SK-N-SH (cell line): Measurements from ENCODE around the gene APP. TPM values are rescaled to one million over a fixed set of nuclear protein-coding genes. Genes with fewer than 3 reads are reported as not detected.

Source experiments
- CTCF ChIA-PET: fragments of 300-600, 350-600 bp; formaldehyde crosslinking; extraction: SDS; loops from one replicate; lab custom pipeline; 2021; lab: Yijun Ruan, JAX
- POLR2A ChIA-PET: fragments of 350-600 bp; sonication (Branson Sonifier 250); formaldehyde crosslinking; extraction: SDS; loops from one replicate; lab custom pipeline; 2020; ENCODE audit warnings: antibody characterized with exemption, inconsistent platforms; lab: Yijun Ruan, JAX
- DNase-seq: peaks from one replicate; pipeline ENCODE4 v3.0.0; 2012
- H2AFZ ChIP-seq: fragments of 200-600 bp; sonication (generic); 2 replicates; pipeline ENCODE4 v1.8.1; 2016; ENCODE audit warnings: antibody characterized with exemption, mild to moderate bottlenecking, low read depth
- H3F3A ChIP-seq: fragments of 200-600 bp; sonication (generic); replicated peaks from 2 replicates; pipeline ENCODE3; 2016; ENCODE audit warnings: antibody characterized with exemption, mild to moderate bottlenecking; ENCODE audit not compliant: insufficient read depth
- H3K27ac ChIP-seq, 2 experiments: fragments of 200-500 bp in 1 of 2; fragments of 200-600 bp in 1 of 2; sonication (Bioruptor generic) in 1 of 2; sonication (generic), shearing (Covaris generic) in 1 of 2; 2 replicates each; pipeline versions ENCODE4 v1.5.1 to v1.6.1; 2014 to 2016; ENCODE audit warnings: low read depth in 2 of 2, inconsistent platforms in 1 of 2, low read length in 1 of 2, mild to moderate bottlenecking in 1 of 2, mixed read lengths in 1 of 2
- H3K27me3 ChIP-seq: fragments of 200-600 bp; sonication (generic), shearing (Covaris generic); 2 replicates; pipeline ENCODE4 v1.6.1; 2016; ENCODE audit warnings: mixed run types; ENCODE audit not compliant: insufficient read depth
- H3K36me3 ChIP-seq, 2 experiments: fragments of 200-500 bp in 1 of 2; fragments of 200-600 bp in 1 of 2; sonication (Bioruptor generic) in 1 of 2; sonication (generic) in 1 of 2; replicated peaks in 1 of 2; 2 replicates each; pipeline versions ENCODE3 to v1.5.1; 2014 to 2016; ENCODE audit warnings: low read length in 1 of 2, mild to moderate bottlenecking in 1 of 2; ENCODE audit not compliant: insufficient read depth in 2 of 2, control insufficient read depth in 1 of 2
- H3K4me1 ChIP-seq, 2 experiments: fragments of 200-500 bp in 1 of 2; fragments of 200-600 bp in 1 of 2; sonication (Bioruptor generic) in 1 of 2; sonication (generic), shearing (Covaris generic) in 1 of 2; 2 replicates each; pipeline versions ENCODE4 v1.5.1 to v1.6.1; 2014 to 2016; ENCODE audit warnings: low read depth in 1 of 2, low read length in 1 of 2, mixed run types in 1 of 2; ENCODE audit not compliant: insufficient read depth in 2 of 2, control insufficient read depth in 1 of 2
- H3K4me2 ChIP-seq: fragments of 200-600 bp; sonication (generic), shearing (Covaris generic); 2 replicates; pipeline ENCODE4 v1.6.1; 2017; ENCODE audit warnings: mixed run types
- H3K4me3 ChIP-seq, 2 experiments: fragments of 200-500 bp in 1 of 2; fragments of 200-600 bp in 1 of 2; sonication (Bioruptor generic) in 1 of 2; sonication (generic), shearing (Covaris generic) in 1 of 2; 2 replicates each; pipeline versions ENCODE4 v1.5.1 to v1.8.1; 2014 to 2016; ENCODE audit warnings: low read depth in 2 of 2, inconsistent platforms in 1 of 2, low read length in 1 of 2, mild to moderate bottlenecking in 1 of 2, mixed read lengths in 1 of 2, moderate library complexity in 1 of 2
- H3K79me2 ChIP-seq: fragments of 200-600 bp; sonication (generic); 2 replicates; pipeline ENCODE4 v1.8.1; 2017; ENCODE audit warnings: mild to moderate bottlenecking; ENCODE audit not compliant: insufficient read depth
- H3K9ac ChIP-seq: fragments of 200-600 bp; sonication (generic); 2 replicates; pipeline ENCODE4 v1.6.1; 2017; ENCODE audit warnings: mixed run types
- H3K9me2 ChIP-seq: fragments of 200-600 bp; sonication (generic); 2 replicates; pipeline ENCODE4 v1.6.1; 2017; ENCODE audit warnings: mixed run types
- H3K9me3 ChIP-seq: fragments of 200-600 bp; sonication (generic); 2 replicates; pipeline ENCODE4 v1.6.1; 2017; ENCODE audit warnings: mixed run types, mild to moderate bottlenecking, moderate library complexity
- H4K20me1 ChIP-seq: fragments of 200-600 bp; sonication (generic); 2 replicates; pipeline ENCODE4 v1.6.1; 2017; ENCODE audit warnings: mild to moderate bottlenecking, mixed run types; ENCODE audit not compliant: insufficient read depth
- EZH2phosphoT487 ChIP-seq: fragments of 200-600 bp; sonication (generic); IDR thresholded peaks from 2 replicates; pipeline ENCODE4 v1.6.1; 2017; ENCODE audit warnings: low read depth, mixed run types, mild to moderate bottlenecking, antibody characterized with exemption, moderate library complexity, borderline replicate concordance
- FOSL2 ChIP-seq: IDR thresholded peaks from 2 replicates; pipeline ENCODE4 v1.4.0; 2012; ENCODE audit warnings: low read depth, mild to moderate bottlenecking, moderate library complexity, borderline replicate concordance
- JUND ChIP-seq: IDR thresholded peaks from 2 replicates; pipeline ENCODE4 v1.4.0; 2012
- MEF2A ChIP-seq: IDR thresholded peaks from 2 replicates; pipeline ENCODE4 v1.4.0; 2012; ENCODE audit warnings: low read depth, borderline replicate concordance
- MXI1 ChIP-seq: IDR thresholded peaks from 2 replicates; pipeline ENCODE4 v1.6.1; 2012; ENCODE audit warnings: mild to moderate bottlenecking, low read depth, low read length, improper control_type of control experiment
- NFIC ChIP-seq: IDR thresholded peaks from 2 replicates; pipeline ENCODE4 v1.4.0; 2012; ENCODE audit warnings: borderline replicate concordance
- POLR2AphosphoS5 ChIP-seq: IDR thresholded peaks from 2 replicates; pipeline ENCODE4 v1.6.1; 2012; ENCODE audit warnings: low read depth, low read length
- RXRA ChIP-seq: IDR thresholded peaks from 2 replicates; pipeline ENCODE4 v1.4.0; 2012; ENCODE audit warnings: low read depth, mild to moderate bottlenecking, borderline replicate concordance
- SMC3 ChIP-seq: IDR thresholded peaks from 2 replicates; pipeline ENCODE4 v1.6.1; 2012; ENCODE audit warnings: low read depth, low read length, improper control_type of control experiment
- TAF1 ChIP-seq: IDR thresholded peaks from 2 replicates; pipeline ENCODE4 v1.6.1; 2012; ENCODE audit warnings: low read depth, mild to moderate bottlenecking, low read length, moderate library complexity, borderline replicate concordance
- TCF12 ChIP-seq: IDR thresholded peaks from 2 replicates; pipeline ENCODE4 v1.4.0; 2012
- TEAD4 ChIP-seq: IDR thresholded peaks from 2 replicates; pipeline ENCODE4 v1.4.0; 2012; ENCODE audit warnings: mild to moderate bottlenecking, borderline replicate concordance; ENCODE audit not compliant: insufficient read depth
- YY1 ChIP-seq: IDR thresholded peaks from 2 replicates; pipeline ENCODE4 v1.4.0; 2012; ENCODE audit warnings: low read depth, mild to moderate bottlenecking
- WGBS: methylation state at CpG from one replicate; pipeline ENCODE4 v1.1.6; 2017; ENCODE audit warnings: low lambda C conversion rate; 5-methylcytosine and 5-hydroxymethylcytosine counted together
- polyA plus RNA-seq, 3 experiments: library from polyadenylated mRNA; depleted of rRNA; stranded (reverse); fragments of >200 nt; gene quantifications; 2 replicates each; pipeline ENCODE4 v1.2.3, GENCODE V29; 2012
- TF ChIP-seq, protein P1 (sequence below): IDR thresholded peaks from 2 replicates; pipeline ENCODE4 v1.4.0; 2012; ENCODE audit warnings: low read depth, borderline replicate concordance
- TF ChIP-seq, protein P2 (sequence below): IDR thresholded peaks from 2 replicates; pipeline ENCODE4; 2012
- TF ChIP-seq, protein P3 (sequence below): fragments of 150-350 bp; IDR thresholded peaks from 2 replicates; pipeline ENCODE4 v1.6.1; 2017; ENCODE audit warnings: antibody characterized with exemption, low read length, low read depth, borderline replicate concordance
- TF ChIP-seq, protein P4 (sequence below): IDR thresholded peaks from 2 replicates; pipeline ENCODE4 v1.6.1; 2012; ENCODE audit warnings: mild to moderate bottlenecking, low read depth, low read length, moderate library complexity
- TF ChIP-seq, protein P5 (sequence below): IDR thresholded peaks from 2 replicates; pipeline ENCODE4 v1.4.0; 2012; ENCODE audit warnings: low read depth, borderline replicate concordance
- TF ChIP-seq, protein P6 (sequence below): IDR thresholded peaks from 2 replicates; pipeline ENCODE4 v1.4.0; 2012; ENCODE audit warnings: low read depth

APP gene
- polyA plus RNA-seq, 1 of the 3 experiments (the other 2 are of a cell fraction) = 780 TPM

DNA sequence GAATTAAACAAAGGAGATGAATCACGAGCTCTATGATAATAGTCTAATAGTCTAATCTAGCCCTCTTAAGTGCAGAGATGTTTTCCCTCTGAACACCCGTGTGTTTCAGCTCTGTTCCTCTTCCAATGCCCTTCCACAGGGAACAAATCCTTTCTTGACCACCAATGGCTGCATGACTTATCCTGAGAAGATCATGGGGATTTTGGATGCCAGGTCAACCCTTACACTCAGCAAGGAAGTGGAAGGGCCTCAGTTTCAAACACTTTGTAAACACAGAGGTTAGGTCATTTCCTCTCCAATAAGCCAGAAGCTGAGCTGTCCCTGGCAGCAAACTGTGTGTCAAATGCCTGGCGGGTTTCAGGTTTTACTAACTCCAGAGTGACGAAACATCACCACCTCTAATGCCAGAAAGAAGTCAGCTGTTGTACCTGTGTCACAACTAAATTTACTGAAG is 235.8 kb downstream of the APP start (continued):
- TF ChIP-seq, protein P1, sequence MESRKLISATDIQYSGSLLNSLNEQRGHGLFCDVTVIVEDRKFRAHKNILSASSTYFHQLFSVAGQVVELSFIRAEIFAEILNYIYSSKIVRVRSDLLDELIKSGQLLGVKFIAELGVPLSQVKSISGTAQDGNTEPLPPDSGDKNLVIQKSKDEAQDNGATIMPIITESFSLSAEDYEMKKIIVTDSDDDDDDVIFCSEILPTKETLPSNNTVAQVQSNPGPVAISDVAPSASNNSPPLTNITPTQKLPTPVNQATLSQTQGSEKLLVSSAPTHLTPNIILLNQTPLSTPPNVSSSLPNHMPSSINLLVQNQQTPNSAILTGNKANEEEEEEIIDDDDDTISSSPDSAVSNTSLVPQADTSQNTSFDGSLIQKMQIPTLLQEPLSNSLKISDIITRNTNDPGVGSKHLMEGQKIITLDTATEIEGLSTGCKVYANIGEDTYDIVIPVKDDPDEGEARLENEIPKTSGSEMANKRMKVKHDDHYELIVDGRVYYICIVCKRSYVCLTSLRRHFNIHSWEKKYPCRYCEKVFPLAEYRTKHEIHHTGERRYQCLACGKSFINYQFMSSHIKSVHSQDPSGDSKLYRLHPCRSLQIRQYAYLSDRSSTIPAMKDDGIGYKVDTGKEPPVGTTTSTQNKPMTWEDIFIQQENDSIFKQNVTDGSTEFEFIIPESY = no peak
- TF ChIP-seq MEF2A (no peak), JUND (peak; percentile 27; the same call in 1 of the 2 replicates), YY1 (no peak), TEAD4 (no peak), TCF12 (0 out of 2 replicates have a peak, but pooled peaks have one; percentile 27), TAF1 (no peak), POLR2AphosphoS5 (no peak), NFIC (peak; percentile 74; the same call in 1 of the 2 replicates), FOSL2 (no peak)
- TF ChIP-seq, protein P2, sequence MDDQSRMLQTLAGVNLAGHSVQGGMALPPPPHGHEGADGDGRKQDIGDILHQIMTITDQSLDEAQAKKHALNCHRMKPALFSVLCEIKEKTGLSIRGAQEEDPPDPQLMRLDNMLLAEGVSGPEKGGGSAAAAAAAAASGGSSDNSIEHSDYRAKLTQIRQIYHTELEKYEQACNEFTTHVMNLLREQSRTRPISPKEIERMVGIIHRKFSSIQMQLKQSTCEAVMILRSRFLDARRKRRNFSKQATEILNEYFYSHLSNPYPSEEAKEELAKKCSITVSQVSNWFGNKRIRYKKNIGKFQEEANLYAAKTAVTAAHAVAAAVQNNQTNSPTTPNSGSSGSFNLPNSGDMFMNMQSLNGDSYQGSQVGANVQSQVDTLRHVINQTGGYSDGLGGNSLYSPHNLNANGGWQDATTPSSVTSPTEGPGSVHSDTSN = peak; percentile 35; the same call in 1 of the 2 replicates
- TF ChIP-seq, protein P3, sequence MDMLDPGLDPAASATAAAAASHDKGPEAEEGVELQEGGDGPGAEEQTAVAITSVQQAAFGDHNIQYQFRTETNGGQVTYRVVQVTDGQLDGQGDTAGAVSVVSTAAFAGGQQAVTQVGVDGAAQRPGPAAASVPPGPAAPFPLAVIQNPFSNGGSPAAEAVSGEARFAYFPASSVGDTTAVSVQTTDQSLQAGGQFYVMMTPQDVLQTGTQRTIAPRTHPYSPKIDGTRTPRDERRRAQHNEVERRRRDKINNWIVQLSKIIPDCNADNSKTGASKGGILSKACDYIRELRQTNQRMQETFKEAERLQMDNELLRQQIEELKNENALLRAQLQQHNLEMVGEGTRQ = no peak
- TF ChIP-seq, protein P4, sequence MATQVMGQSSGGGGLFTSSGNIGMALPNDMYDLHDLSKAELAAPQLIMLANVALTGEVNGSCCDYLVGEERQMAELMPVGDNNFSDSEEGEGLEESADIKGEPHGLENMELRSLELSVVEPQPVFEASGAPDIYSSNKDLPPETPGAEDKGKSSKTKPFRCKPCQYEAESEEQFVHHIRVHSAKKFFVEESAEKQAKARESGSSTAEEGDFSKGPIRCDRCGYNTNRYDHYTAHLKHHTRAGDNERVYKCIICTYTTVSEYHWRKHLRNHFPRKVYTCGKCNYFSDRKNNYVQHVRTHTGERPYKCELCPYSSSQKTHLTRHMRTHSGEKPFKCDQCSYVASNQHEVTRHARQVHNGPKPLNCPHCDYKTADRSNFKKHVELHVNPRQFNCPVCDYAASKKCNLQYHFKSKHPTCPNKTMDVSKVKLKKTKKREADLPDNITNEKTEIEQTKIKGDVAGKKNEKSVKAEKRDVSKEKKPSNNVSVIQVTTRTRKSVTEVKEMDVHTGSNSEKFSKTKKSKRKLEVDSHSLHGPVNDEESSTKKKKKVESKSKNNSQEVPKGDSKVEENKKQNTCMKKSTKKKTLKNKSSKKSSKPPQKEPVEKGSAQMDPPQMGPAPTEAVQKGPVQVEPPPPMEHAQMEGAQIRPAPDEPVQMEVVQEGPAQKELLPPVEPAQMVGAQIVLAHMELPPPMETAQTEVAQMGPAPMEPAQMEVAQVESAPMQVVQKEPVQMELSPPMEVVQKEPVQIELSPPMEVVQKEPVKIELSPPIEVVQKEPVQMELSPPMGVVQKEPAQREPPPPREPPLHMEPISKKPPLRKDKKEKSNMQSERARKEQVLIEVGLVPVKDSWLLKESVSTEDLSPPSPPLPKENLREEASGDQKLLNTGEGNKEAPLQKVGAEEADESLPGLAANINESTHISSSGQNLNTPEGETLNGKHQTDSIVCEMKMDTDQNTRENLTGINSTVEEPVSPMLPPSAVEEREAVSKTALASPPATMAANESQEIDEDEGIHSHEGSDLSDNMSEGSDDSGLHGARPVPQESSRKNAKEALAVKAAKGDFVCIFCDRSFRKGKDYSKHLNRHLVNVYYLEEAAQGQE = no peak

DNA sequence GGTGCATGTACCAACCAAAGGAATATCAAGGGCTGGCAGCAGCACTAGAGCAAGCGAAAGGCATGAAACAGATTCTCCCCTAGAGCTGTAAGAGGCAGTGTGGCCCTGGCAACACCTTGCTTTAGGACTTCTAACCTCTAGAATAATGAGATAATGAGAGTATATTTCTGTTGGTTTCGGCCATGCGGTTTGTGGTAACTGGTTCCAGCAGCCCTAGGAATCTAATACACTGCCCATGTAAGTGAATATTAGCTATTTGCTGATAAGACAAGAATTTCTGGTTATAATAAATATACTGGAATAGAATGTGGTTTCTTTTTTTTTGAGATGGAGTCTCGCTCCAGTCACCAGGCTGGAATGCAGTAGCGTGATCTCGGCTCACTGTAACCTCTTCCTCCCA is 236.4 kb downstream of the APP start:
- POLR2A ChIA-PET = no interaction called here
- Histone ChIP-seq H3K4me1 (peaks cover 5 to 10% of the 10 kb centered on the region in 2 experiments; a peak in 3 of 4 replicates), H3K27me3 (no peaks in the 10 kb centered on the region), H3K9ac (no peak overlapping the region), H3K9me2 (no peaks in the 10 kb centered on the region), H3K4me3 (no peak overlapping the region), H3K9me3 (no peaks in the 10 kb centered on the region), H3K79me2 (no peaks in the 10 kb centered on the region), H4K20me1 (no peaks in the 10 kb centered on the region), H3K4me2 (no peak overlapping the region), H2AFZ (no peak overlapping the region), H3F3A (peaks cover 13% of the 10 kb centered on the region), H3K27ac (peak overlapping the region in 1 of 2 experiments; percentile 53; a peak in 2 of 4 replicates), H3K36me3 (no peaks in the 10 kb centered on the region)
- 98% methylated on average over 6 of the region's 6 CpGs for WGBS
- CTCF ChIA-PET = interaction anchor here (1.6 kb wide), 2 partner anchors 124 to 235 kb away, joined by 3 read pairs; no protein-coding TSS in a partner anchor
- DNase-seq = no peak
- TF ChIP-seq, protein P5, sequence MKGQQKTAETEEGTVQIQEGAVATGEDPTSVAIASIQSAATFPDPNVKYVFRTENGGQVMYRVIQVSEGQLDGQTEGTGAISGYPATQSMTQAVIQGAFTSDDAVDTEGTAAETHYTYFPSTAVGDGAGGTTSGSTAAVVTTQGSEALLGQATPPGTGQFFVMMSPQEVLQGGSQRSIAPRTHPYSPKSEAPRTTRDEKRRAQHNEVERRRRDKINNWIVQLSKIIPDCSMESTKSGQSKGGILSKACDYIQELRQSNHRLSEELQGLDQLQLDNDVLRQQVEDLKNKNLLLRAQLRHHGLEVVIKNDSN = no peak
- TF ChIP-seq TCF12 = no peak
- no peak for TF ChIP-seq RXRA
- TF ChIP-seq, protein P3 = no peak
- no peak for TF ChIP-seq MXI1
- TF ChIP-seq, protein P1 = no peak
- TF ChIP-seq TAF1 = no peak
- no peak for TF ChIP-seq SMC3
- TF ChIP-seq, protein P6, sequence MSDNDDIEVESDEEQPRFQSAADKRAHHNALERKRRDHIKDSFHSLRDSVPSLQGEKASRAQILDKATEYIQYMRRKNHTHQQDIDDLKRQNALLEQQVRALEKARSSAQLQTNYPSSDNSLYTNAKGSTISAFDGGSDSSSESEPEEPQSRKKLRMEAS = no peak
- no peak for TF ChIP-seq EZH2phosphoT487
